ENCODE results near the gene MSX2.

The MSX2 gene

DNA sequence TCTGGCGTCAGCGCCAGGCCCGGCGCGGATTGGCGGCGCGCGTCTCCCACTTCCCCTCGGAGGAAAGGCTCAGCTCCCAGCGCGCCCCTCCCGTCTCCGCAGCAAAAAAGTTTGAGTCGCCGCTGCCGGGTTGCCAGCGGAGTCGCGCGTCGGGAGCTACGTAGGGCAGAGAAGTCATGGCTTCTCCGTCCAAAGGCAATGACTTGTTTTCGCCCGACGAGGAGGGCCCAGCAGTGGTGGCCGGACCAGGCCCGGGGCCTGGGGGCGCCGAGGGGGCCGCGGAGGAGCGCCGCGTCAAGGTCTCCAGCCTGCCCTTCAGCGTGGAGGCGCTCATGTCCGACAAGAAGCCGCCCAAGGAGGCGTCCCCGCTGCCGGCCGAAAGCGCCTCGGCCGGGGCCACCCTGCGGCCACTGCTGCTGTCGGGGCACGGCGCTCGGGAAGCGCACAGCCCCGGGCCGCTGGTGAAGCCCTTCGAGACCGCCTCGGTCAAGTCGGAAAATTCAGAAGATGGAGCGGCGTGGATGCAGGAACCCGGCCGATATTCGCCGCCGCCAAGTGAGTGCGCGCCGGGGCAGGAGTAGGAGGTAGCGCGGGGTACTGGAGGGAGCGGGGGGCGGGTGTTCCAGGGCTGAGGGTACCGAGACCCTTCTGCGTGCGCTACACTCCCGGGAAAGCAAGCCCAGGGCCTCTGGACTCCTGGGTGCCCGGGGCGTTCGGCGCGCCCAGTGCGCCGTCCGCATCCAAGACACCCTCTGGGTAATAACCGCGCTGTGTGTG is at the start of gene MSX2:
TSS of gene MSX2 (plus strand) at position 99 of the 777 bp plus-strand sequence. CDS start at position 177, 78 bp downstream.
- ATAC-seq: peak; percentile 97
- TF ChIP-seq, protein P1, sequence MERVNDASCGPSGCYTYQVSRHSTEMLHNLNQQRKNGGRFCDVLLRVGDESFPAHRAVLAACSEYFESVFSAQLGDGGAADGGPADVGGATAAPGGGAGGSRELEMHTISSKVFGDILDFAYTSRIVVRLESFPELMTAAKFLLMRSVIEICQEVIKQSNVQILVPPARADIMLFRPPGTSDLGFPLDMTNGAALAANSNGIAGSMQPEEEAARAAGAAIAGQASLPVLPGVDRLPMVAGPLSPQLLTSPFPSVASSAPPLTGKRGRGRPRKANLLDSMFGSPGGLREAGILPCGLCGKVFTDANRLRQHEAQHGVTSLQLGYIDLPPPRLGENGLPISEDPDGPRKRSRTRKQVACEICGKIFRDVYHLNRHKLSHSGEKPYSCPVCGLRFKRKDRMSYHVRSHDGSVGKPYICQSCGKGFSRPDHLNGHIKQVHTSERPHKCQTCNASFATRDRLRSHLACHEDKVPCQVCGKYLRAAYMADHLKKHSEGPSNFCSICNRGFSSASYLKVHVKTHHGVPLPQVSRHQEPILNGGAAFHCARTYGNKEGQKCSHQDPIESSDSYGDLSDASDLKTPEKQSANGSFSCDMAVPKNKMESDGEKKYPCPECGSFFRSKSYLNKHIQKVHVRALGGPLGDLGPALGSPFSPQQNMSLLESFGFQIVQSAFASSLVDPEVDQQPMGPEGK (CRISPR knock-in tag; IDR thresholded peaks at IDR 0.05; ENCODE audit: borderline replicate concordance): 0 out of 2 replicates have a peak, but pooled peaks have one; percentile 13
- no peak for TF ChIP-seq ZNF8 (CRISPR knock-in tag; IDR thresholded peaks at IDR 0.05)

DNA sequence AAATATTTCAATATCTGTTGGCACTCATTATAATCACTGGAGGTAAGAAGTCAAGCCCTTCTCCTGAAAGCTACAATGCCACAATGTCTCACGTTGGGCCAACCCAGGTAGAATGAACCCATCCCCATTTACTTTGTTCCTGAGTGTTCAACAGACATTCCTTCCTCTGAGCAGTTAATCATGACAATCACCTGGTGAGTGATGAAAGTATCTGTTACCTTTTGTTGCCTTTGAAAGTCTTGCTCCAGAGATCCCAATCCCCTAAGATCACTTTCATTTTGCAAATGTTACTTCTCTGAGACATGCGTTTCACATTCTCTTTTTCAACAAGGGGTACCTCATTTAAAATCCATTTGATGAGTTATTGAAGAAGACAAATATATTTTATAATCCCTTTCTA is 49.3 kb upstream of the MSX2 start:
- ATAC-seq: no peak
- TF ChIP-seq, protein P2, sequence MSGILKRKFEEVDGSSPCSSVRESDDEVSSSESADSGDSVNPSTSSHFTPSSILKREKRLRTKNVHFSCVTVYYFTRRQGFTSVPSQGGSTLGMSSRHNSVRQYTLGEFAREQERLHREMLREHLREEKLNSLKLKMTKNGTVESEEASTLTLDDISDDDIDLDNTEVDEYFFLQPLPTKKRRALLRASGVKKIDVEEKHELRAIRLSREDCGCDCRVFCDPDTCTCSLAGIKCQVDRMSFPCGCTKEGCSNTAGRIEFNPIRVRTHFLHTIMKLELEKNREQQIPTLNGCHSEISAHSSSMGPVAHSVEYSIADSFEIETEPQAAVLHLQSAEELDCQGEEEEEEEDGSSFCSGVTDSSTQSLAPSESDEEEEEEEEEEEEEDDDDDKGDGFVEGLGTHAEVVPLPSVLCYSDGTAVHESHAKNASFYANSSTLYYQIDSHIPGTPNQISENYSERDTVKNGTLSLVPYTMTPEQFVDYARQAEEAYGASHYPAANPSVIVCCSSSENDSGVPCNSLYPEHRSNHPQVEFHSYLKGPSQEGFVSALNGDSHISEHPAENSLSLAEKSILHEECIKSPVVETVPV (CRISPR knock-in tag; IDR thresholded peaks at IDR 0.05): no peak
- TF ChIP-seq CSDC2 (CRISPR knock-in tag; IDR thresholded peaks at IDR 0.05) (no peak), ARNTL (CRISPR knock-in tag; IDR thresholded peaks at IDR 0.05; ENCODE audit: borderline replicate concordance, low read depth) (no peak), BACH2 (CRISPR knock-in tag; IDR thresholded peaks at IDR 0.05; ENCODE audit: borderline replicate concordance) (no peak), ZNF8 (CRISPR knock-in tag; IDR thresholded peaks at IDR 0.05) (no peak), GLIS3 (CRISPR knock-in tag; IDR thresholded peaks at IDR 0.05) (no peak), ZNF70 (CRISPR knock-in tag; IDR thresholded peaks at IDR 0.05) (no peak), ZFP30 (CRISPR knock-in tag; IDR thresholded peaks at IDR 0.05) (no peak)
- TF ChIP-seq, protein P3, sequence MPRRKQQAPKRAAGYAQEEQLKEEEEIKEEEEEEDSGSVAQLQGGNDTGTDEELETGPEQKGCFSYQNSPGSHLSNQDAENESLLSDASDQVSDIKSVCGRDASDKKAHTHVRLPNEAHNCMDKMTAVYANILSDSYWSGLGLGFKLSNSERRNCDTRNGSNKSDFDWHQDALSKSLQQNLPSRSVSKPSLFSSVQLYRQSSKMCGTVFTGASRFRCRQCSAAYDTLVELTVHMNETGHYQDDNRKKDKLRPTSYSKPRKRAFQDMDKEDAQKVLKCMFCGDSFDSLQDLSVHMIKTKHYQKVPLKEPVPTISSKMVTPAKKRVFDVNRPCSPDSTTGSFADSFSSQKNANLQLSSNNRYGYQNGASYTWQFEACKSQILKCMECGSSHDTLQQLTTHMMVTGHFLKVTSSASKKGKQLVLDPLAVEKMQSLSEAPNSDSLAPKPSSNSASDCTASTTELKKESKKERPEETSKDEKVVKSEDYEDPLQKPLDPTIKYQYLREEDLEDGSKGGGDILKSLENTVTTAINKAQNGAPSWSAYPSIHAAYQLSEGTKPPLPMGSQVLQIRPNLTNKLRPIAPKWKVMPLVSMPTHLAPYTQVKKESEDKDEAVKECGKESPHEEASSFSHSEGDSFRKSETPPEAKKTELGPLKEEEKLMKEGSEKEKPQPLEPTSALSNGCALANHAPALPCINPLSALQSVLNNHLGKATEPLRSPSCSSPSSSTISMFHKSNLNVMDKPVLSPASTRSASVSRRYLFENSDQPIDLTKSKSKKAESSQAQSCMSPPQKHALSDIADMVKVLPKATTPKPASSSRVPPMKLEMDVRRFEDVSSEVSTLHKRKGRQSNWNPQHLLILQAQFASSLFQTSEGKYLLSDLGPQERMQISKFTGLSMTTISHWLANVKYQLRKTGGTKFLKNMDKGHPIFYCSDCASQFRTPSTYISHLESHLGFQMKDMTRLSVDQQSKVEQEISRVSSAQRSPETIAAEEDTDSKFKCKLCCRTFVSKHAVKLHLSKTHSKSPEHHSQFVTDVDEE (CRISPR knock-in tag; IDR thresholded peaks at IDR 0.05): no peak
- TF ChIP-seq, protein P4, sequence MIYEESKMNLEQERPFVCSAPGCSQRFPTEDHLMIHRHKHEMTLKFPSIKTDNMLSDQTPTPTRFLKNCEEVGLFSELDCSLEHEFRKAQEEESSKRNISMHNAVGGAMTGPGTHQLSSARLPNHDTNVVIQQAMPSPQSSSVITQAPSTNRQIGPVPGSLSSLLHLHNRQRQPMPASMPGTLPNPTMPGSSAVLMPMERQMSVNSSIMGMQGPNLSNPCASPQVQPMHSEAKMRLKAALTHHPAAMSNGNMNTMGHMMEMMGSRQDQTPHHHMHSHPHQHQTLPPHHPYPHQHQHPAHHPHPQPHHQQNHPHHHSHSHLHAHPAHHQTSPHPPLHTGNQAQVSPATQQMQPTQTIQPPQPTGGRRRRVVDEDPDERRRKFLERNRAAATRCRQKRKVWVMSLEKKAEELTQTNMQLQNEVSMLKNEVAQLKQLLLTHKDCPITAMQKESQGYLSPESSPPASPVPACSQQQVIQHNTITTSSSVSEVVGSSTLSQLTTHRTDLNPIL (CRISPR knock-in tag; IDR thresholded peaks at IDR 0.05; ENCODE audit: low read depth): no peak
- TF ChIP-seq, protein P5, sequence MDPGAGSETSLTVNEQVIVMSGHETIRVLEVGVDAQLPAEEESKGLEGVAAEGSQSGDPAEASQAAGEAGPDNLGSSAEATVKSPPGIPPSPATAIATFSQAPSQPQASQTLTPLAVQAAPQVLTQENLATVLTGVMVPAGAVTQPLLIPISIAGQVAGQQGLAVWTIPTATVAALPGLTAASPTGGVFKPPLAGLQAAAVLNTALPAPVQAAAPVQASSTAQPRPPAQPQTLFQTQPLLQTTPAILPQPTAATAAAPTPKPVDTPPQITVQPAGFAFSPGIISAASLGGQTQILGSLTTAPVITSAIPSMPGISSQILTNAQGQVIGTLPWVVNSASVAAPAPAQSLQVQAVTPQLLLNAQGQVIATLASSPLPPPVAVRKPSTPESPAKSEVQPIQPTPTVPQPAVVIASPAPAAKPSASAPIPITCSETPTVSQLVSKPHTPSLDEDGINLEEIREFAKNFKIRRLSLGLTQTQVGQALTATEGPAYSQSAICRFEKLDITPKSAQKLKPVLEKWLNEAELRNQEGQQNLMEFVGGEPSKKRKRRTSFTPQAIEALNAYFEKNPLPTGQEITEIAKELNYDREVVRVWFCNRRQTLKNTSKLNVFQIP (CRISPR knock-in tag; IDR thresholded peaks at IDR 0.05; ENCODE audit: borderline replicate concordance, low read depth): no peak

DNA sequence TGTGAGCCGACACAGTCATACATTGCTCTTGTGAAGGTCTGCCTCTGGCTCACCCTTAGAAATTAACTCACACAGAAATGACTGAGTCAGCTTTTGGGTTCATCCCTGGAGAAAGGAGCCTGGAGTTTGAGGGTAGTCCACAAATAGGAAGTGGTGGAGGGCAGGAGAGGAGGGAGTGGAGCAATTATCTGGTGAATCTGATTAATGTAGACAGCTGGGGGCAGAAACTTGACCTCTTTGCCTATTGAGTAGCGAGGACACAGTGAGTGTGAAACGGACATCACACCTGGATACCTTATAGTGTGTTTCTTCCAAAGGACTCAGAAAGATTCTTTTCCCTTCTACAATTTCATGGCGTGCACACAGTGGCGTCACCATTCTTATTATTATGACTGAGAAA is 48.5 kb upstream of the MSX2 start:
- no peak for ATAC-seq
- TF ChIP-seq ARNTL (CRISPR knock-in tag; IDR thresholded peaks at IDR 0.05; ENCODE audit: borderline replicate concordance, low read depth): no peak
- no peak for TF ChIP-seq ZFP30 (CRISPR knock-in tag; IDR thresholded peaks at IDR 0.05)
- TF ChIP-seq CSDC2 (CRISPR knock-in tag; IDR thresholded peaks at IDR 0.05): no peak
- TF ChIP-seq OSR1 (CRISPR knock-in tag; IDR thresholded peaks at IDR 0.05): no peak
- no peak for TF ChIP-seq ZNF8 (CRISPR knock-in tag; IDR thresholded peaks at IDR 0.05)

DNA sequence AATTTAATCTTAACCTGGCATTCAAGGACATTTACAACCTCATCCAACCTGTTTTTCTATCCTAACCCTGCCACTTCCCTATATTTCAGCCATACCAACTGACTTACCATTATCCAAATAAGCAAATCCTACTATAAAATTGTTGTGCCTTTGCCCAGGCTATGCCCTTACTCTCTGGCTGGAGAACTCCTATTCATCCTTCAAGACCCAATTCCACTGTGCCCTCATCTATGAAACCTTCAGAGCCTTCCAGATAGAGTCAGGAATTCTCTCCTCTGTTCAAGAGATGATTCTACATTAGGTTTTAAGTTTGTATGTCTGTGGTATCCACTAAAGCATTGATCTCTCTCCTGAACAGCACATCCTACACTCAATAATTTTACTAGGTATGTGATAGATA is 46.3 kb upstream of the MSX2 start:
- TF ChIP-seq ISL1 (CRISPR knock-in tag; IDR thresholded peaks at IDR 0.05) (no peak), ZFP3 (CRISPR knock-in tag; IDR thresholded peaks at IDR 0.05) (peak; percentile 88)
- ATAC-seq: no peak

All from SK-N-SH treated with all-trans-retinoic acid at 6 μM for 48 hours (cell line).